ENCODE measurements around the gene BDKRB2. TPM values are rescaled to one million over a fixed set of nuclear protein-coding genes. Genes with fewer than 3 reads are reported as not detected.

The BDKRB2 gene
- polyA plus RNA-seq, 2 of the 4 experiments (the other 2 are of a cell fraction) = 13.9 to 21.6 TPM

GRCh38 chr14:96257900-96258299, 53.3 kb downstream of the BDKRB2 start (continued):
- TF ChIP-seq MAZ (IDR thresholded peaks at IDR 0.05; ENCODE audit: borderline replicate concordance, low read depth, low read length) = no peak
- no peak for TF ChIP-seq RNF2 (IDR thresholded peaks at IDR 0.05; ENCODE audit: borderline replicate concordance, low read depth)

GRCh38 chr14:96260341-96260821, 55.7 kb downstream of the BDKRB2 start:
- ChIA-PET POLR2A (interaction anchor here (1.1 kb wide), 1 partner anchor 14 kb away, joined by 4 read pairs; no protein-coding TSS in a partner anchor), CTCF (interaction anchor here (1.2 to 7.0 kb wide), 4 partner anchors 14 to 162 kb away, joined by 4 to 65 read pairs (median 20); no protein-coding TSS in a partner anchor)
- peak; percentile 47 to 66; a peak in 5 of 6 replicates for ATAC-seq
- no peak overlapping the region for H3K4me3 ChIP-seq
- DNase-seq (ENCODE audit: low read depth in 1 of 2, low spot score in 1 of 2) = no peak
- peaks cover 30% of the 10 kb centered on the region for H3K4me1 ChIP-seq
- peaks cover 8% of the 10 kb centered on the region for H3K9me3 ChIP-seq
- H3K4me2 ChIP-seq = peak overlapping the region; percentile 57
- no peak for FAIRE-seq
- no peak for TF ChIP-seq KDM1A (IDR thresholded peaks at IDR 0.05; ENCODE audit: low read depth)
- TF ChIP-seq MAFK (IDR thresholded peaks at IDR 0.05; ENCODE audit: partially characterized antibody) = no peak
- no peak for TF ChIP-seq HOXA7 (CRISPR knock-in tag; IDR thresholded peaks at IDR 0.05)
- no peak for TF ChIP-seq KDM5A (IDR thresholded peaks at IDR 0.05)
- peak; percentile 20; the same call in 1 of the 2 replicates for TF ChIP-seq GATA3 (IDR thresholded peaks at IDR 0.05; ENCODE audit: borderline replicate concordance)
- TF ChIP-seq BCL3 (IDR thresholded peaks at IDR 0.05) = peak; percentile 69; the same call in 1 of the 3 replicates
- no peak for TF ChIP-seq FOSL2 (IDR thresholded peaks at IDR 0.05)
- TF ChIP-seq FOSL2 (CRISPR knock-in tag; IDR thresholded peaks at IDR 0.05) = peak; percentile 21; the same call in 1 of the 2 replicates
- peak; percentile 69; the same call in 1 of the 2 replicates for TF ChIP-seq JUNB (IDR thresholded peaks at IDR 0.05)
- peak; percentile 63 to 71; a peak in 3 of 5 replicates for TF ChIP-seq EP300 (IDR thresholded peaks at IDR 0.05)
- no peak for TF ChIP-seq REST (IDR thresholded peaks at IDR 0.05)
- peak; percentile 91 for TF ChIP-seq HES2 (IDR thresholded peaks at IDR 0.05)
- no peak for TF ChIP-seq RCOR1 (IDR thresholded peaks at IDR 0.05; ENCODE audit: low read depth, low read length)
- no peak for TF ChIP-seq MYC (IDR thresholded peaks at IDR 0.05; ENCODE audit: borderline replicate concordance, low read length)
- peak; percentile 55 to 92; a peak in 3 of 4 replicates for TF ChIP-seq CEBPB (IDR thresholded peaks at IDR 0.05)
- peak; percentile 41 to 76; a peak in 3 of 5 replicates for TF ChIP-seq JUN (IDR thresholded peaks at IDR 0.05)
- 5% methylated on average over 2 of the region's 2 CpGs for WGBS (ENCODE audit: missing lambda C conversion rate)
- H3K27ac ChIP-seq = peak overlapping the region; percentile 62 to 64; a peak in 5 of 6 replicates

- Histone ChIP-seq H3K4me1 (peaks cover 23% of the 10 kb centered on the region), H3K9me3 (peaks cover 8% of the 10 kb centered on the region), H3K4me2 (peak overlapping the region; percentile 57), H3K4me3 (no peak overlapping the region), H3K27ac (peak overlapping the region; percentile 62 to 64)
- ATAC-seq (peak in 1 of 2 experiments; percentile 10; a peak in 2 of 6 replicates), DNase-seq (ENCODE audit: low read depth in 1 of 2, low spot score in 1 of 2) (no peak), FAIRE-seq (no peak)
- ChIA-PET CTCF (interaction anchor here (0.7 to 7.0 kb wide), 7 partner anchors 9 to 166 kb away, joined by 3 to 65 read pairs (median 5); no protein-coding TSS in a partner anchor), POLR2A (interaction anchor here (1.1 kb wide), 1 partner anchor 14 kb away, joined by 4 read pairs; no protein-coding TSS in a partner anchor)
- 42% methylated on average over 5 of the region's 5 CpGs for WGBS (ENCODE audit: missing lambda C conversion rate)
- no peak for TF ChIP-seq ESRRA (IDR thresholded peaks at IDR 0.05; ENCODE audit: borderline replicate concordance, low read length)
- no peak for TF ChIP-seq GATA3 (IDR thresholded peaks at IDR 0.05; ENCODE audit: borderline replicate concordance)
- no peak for TF ChIP-seq EHF (CRISPR knock-in tag; IDR thresholded peaks at IDR 0.05)
- TF ChIP-seq ELK1 (IDR thresholded peaks at IDR 0.05; ENCODE audit: low read depth, low read length) = no peak
- no peak for TF ChIP-seq HOXB5 (CRISPR knock-in tag; IDR thresholded peaks at IDR 0.05)
- TF ChIP-seq HOXB13 (CRISPR knock-in tag; IDR thresholded peaks at IDR 0.05; ENCODE audit: low read depth) = no peak
- TF ChIP-seq PHF8 (IDR thresholded peaks at IDR 0.05; ENCODE audit: borderline replicate concordance, low read depth) = no peak
- no peak for TF ChIP-seq POLR2A (IDR thresholded peaks at IDR 0.05; ENCODE audit: low read length)
- TF ChIP-seq FOXS1 (CRISPR knock-in tag; IDR thresholded peaks at IDR 0.05) = no peak
- TF ChIP-seq JUNB (IDR thresholded peaks at IDR 0.05) = no peak
- TF ChIP-seq SMC3 (IDR thresholded peaks at IDR 0.05) = no peak
- TF ChIP-seq POLR2AphosphoS2 (conservative IDR thresholded peaks at IDR 0.05; ENCODE audit: low read length) = no peak
- TF ChIP-seq USF2 (IDR thresholded peaks at IDR 0.05) = no peak
Observed at GRCh38 chr14:96261053-96261452, 56.4 kb downstream of the BDKRB2 start.
